Thoracic aorta (tissue), 2 donors: Measurements from ENCODE around the gene GYG1. TPM values are rescaled to one million over a fixed set of nuclear protein-coding genes. Genes with fewer than 3 reads are reported as not detected.

Experiments
- ATAC-seq: fragments of 150-250 bp; one replicate; pipeline ENCODE4 v1.8.0; 2017; ENCODE audit warnings: low read depth; ENCODE audit not compliant: insufficient number of reproducible peaks, low FRiP score
- DNase-seq: peaks from one replicate; pipeline ENCODE4 v3.0.0-alpha.2; 2020; ENCODE audit warnings: low spot score
- H3K27ac ChIP-seq, 2 donors: fragments of 200-600 bp; sonication (generic); 1 replicate in 1 of 2; 2 replicates in 1 of 2; pipeline ENCODE4 v1.5.1; 2016; ENCODE audit warnings: mild to moderate bottlenecking in 2 of 2, moderate library complexity in 2 of 2
- H3K27me3 ChIP-seq: fragments of 200-600 bp; sonication (generic); replicated peaks from 2 replicates; pipeline ENCODE4 v1.6.0; 2016; ENCODE audit warnings: mild to moderate bottlenecking; ENCODE audit not compliant: insufficient read depth
- H3K36me3 ChIP-seq: fragments of 200-600 bp; sonication (generic); one replicate; pipeline ENCODE4 v1.5.1; 2016
- H3K4me1 ChIP-seq, 2 donors: fragments of 200-600 bp; sonication (generic); 1 replicate in 1 of 2; 2 replicates in 1 of 2; pipeline versions ENCODE4 v1.5.1 to v1.6.0; 2016; ENCODE audit warnings: low read depth in 2 of 2, mild to moderate bottlenecking in 1 of 2; ENCODE audit not compliant: control insufficient read depth in 1 of 2
- H3K4me3 ChIP-seq: fragments of 200-600 bp; sonication (generic); 2 replicates; pipeline ENCODE4 v1.5.1; 2016; ENCODE audit warnings: mild to moderate bottlenecking
- H3K9me3 ChIP-seq: fragments of 200-600 bp; sonication (generic); 2 replicates; pipeline ENCODE4 v1.5.1; 2016
- CTCF ChIP-seq: fragments of 200-600 bp; sonication (generic); IDR thresholded peaks from one replicate; pipeline ENCODE4 v1.5.1; 2019; ENCODE audit warnings: antibody characterized with exemption
- total RNA-seq, 2 donors: library from RNA; depleted of rRNA; stranded (reverse); fragments of >200 nt; gene quantifications; one replicate each; pipeline versions ENCODE4 v1.1.0 to v1.2.3, GENCODE V29; 2016

The GYG1 gene
- total RNA-seq, 2 donors from 2014 or later, result 72.6 to 89.5 TPM

- Histone ChIP-seq H3K4me1 (peaks cover 8 to 17% of the 10 kb centered on the region in 2 donors), H3K36me3 (no peaks in the 10 kb centered on the region), H3K9me3 (no peaks in the 10 kb centered on the region), H3K27ac (no peak overlapping the region), H3K27me3 (no peaks in the 10 kb centered on the region), H3K4me3 (no peak overlapping the region)
- no peak for DNase-seq
- no peak for ATAC-seq
- no peak for TF ChIP-seq CTCF
Observed at GRCh38 chr3:148951599-148952361, 39.6 kb upstream of the GYG1 start.

- Histone ChIP-seq H3K36me3 (no peaks in the 10 kb centered on the region), H3K27ac (no peak overlapping the region), H3K4me3 (no peak overlapping the region), H3K27me3 (no peaks in the 10 kb centered on the region), H3K9me3 (no peaks in the 10 kb centered on the region), H3K4me1 (peaks cover 8 to 20% of the 10 kb centered on the region in 2 donors)
- TF ChIP-seq CTCF, result no peak
- no peak for ATAC-seq
- no peak for DNase-seq
Observed at GRCh38 chr3:148953094-148953493, 38.2 kb upstream of the GYG1 start.

- DNase-seq (no peak), ATAC-seq (no peak)
- Histone ChIP-seq H3K27me3 (no peaks in the 10 kb centered on the region), H3K4me1 (peaks cover 8 to 20% of the 10 kb centered on the region in 2 donors), H3K4me3 (peak overlapping the region; percentile 38), H3K36me3 (no peaks in the 10 kb centered on the region), H3K27ac (peak overlapping the region; percentile 78 to 87), H3K9me3 (no peaks in the 10 kb centered on the region)
- no peak for TF ChIP-seq CTCF
Observed at GRCh38 chr3:148954981-148955380, 36.4 kb upstream of the GYG1 start.

GRCh38 chr3:148955544-148956346, 35.6 kb upstream of the GYG1 start:
- H3K27ac ChIP-seq, result peak overlapping the region; percentile 87 to 97
- peak; percentile 56 for TF ChIP-seq CTCF
- peak overlapping the region; percentile 38 for H3K4me3 ChIP-seq
- ATAC-seq, result peak; percentile 96
- H3K4me1 ChIP-seq, result peaks cover 8 to 20% of the 10 kb centered on the region in 2 donors
- H3K27me3 ChIP-seq, result no peaks in the 10 kb centered on the region
- no peaks in the 10 kb centered on the region for H3K9me3 ChIP-seq
- H3K36me3 ChIP-seq, result no peaks in the 10 kb centered on the region
- DNase-seq, result peak; percentile 44

GRCh38 chr3:148957586-148957985, 33.8 kb upstream of the GYG1 start:
- H3K27me3 ChIP-seq, result no peaks in the 10 kb centered on the region
- H3K9me3 ChIP-seq, result no peaks in the 10 kb centered on the region
- no peaks in the 10 kb centered on the region for H3K36me3 ChIP-seq
- TF ChIP-seq CTCF, result no peak
- H3K4me1 ChIP-seq, result peaks cover 8 to 20% of the 10 kb centered on the region in 2 donors
- H3K27ac ChIP-seq, result peak overlapping the region; percentile 86 to 97
- DNase-seq, result no peak
- no peak for ATAC-seq
- H3K4me3 ChIP-seq, result no peak overlapping the region
